NCI-H2171 (cell line): ENCODE results near the gene PHF23.
A peak's percentile ranks its signal among the peaks of the same experiment; 100 is the strongest.
"Not testable (repeated sequence)": the region's sequence is repeated elsewhere in the genome, so short reads cannot be mapped to it uniquely, and the experiment has no call there.

Source experiments
- DNase-seq: peaks from one replicate; lab custom pipeline; 2025; lab: John Stamatoyannopoulos, UW

PHF23 gene

DNA sequence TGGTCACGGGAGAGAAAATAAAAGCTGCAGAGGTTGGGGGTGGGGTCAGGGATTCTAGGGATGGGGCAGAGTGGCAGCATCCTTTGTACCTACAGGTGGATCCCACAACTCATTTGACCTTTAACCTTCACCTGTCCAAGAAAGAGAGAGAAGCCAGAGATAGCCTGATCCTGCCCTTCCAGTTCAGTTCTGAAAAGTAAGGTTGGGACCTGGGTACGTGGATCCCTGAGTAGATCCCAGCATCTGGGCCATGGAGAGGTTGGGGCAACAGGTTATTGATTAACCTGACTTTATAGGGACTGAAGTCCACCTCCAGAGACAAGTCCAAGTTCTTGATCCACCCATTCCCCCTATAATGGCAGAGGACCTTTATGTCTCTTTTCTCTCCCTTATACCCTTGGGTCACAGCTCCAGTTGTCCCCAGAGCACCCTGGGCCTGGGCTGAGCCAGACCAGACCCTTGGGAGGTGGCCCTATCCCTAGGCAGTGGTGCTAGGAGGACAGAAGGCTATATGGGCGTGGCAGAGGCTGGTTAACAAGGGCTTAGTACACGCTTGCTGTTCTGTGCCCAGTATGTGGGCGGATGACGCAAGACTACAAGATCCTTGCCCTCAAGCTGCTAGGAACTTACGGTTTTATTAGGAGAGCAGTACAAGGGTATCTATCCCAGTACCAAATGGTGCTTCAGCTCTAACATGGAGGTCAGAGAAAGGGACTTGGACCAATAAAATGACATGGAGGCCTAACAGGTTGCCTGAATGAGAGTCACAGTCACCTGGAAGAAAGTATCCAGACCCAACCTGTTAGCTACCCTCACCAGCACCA, 19.7 kb upstream of the PHF23 start:
- no peak for DNase-seq

DNA sequence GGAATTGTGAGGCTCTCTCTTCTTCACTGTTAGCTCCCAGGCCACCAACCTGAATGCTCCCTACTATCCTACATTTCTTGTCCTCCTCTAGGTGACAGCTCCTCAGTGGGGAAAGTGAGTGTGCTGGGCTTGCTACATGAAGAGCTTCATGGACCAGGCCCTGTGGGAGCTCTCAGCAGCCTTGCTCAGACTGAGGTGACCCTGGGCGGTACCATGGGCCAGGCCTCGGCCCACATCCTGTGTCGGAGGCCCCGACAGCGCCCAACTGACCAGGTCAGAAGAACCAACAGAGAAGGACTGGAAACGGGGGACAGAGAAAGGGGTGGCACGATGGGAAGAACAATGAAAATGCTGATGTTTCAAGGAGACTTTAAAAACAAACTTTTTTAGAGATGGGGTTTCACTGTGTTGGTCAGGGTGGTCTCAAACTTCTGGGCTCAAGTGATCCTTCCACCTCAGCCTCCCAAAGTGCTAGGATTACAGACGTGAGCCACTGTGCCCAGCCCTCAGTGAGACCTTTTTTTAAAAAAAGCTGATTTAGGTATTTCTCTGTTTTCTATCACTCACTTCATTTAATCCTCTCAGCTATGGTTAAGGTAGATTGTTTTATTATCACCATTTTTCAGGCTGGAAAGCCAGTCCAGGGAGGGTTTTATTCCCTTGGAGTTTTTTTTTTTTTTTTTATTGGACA, 17.7 kb upstream of the PHF23 start:
- DNase-seq: no peak

DNA sequence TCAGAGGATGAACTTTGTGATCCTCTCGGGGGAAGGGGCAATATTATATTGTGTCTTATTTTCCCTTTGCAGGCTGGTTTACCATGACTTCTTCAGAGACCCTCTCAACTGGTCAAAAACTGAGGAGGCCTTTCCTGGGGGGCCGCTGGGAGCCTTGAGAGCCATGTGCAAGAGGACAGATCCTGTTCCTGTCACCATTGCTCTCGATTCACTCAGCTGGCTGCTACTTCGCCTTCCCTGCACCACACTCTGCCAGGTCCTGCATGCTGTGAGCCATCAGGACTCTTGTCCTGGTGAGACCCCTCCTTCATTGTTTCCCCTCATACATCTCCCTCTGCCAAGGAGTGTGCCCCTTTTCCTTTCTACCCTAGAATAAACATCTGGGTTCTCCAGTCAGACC, 15.3 kb upstream of the PHF23 start:
- DNase-seq: no peak

DNA sequence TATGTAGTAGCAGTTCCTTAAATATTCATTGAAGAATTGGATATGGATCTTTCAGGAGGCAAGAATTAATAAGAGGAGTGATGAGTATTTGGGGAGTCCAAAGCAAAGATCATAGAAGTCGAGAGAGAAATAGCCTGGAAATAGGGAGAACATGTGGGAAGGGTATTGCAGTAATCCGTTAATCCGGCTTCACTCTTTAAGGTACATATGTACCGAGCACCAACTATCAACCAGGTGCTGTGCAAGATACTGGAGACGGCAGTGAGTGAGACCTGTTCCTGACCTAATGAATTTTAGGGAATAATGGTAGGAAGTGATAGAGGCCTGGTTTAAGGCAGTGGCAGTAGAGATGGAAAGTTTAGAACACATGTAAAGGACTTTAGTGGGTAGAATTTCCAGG, 13.8 kb upstream of the PHF23 start:
- no peak for DNase-seq

DNA sequence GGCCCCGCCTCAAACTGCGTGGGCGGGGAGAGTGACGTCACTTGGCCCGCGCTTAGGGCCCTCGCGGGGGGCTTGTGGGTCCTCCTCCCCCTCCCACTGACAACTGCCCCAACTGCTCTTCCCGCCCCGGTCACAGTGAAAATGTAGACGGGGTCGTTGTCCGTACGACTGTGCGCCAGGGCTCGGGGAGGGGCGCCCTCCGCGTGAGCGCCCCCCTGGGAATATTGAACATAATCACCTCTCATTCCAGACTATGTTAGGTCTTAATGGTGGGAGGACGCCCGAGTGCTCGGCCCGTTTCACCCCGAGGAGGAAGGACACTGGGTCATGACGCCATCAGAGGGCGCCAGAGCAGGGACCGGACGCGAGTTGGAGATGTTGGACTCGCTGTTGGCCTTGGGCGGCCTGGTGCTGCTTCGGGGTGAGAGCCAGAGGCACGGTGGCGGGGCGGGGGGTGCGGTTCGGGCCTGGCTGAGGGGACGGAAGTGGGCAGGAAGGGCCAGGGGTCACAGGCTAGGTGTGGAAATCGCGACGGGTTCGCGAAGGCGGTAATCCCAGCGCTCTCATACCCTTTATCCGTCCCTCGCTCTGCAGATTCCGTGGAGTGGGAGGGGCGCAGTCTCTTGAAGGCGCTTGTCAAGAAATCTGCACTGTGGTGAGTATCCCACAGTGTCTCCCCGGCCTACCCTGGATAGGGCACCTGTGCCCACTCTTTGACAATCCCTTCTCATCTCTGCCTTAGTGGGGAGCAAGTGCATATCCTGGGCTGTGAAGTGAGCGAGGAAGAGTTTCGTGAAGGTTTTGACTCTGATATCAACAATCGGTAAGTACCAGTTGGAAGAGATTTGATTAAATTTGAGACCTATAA, 13.2 kb upstream of the PHF23 start, which contains the start of gene ELP5:
ELP5 (plus strand) TSS at position 40 of the 868 bp plus-strand sequence; CDS start at position 376, 336 bp downstream.
- DNase-seq: peak; percentile 87

DNA sequence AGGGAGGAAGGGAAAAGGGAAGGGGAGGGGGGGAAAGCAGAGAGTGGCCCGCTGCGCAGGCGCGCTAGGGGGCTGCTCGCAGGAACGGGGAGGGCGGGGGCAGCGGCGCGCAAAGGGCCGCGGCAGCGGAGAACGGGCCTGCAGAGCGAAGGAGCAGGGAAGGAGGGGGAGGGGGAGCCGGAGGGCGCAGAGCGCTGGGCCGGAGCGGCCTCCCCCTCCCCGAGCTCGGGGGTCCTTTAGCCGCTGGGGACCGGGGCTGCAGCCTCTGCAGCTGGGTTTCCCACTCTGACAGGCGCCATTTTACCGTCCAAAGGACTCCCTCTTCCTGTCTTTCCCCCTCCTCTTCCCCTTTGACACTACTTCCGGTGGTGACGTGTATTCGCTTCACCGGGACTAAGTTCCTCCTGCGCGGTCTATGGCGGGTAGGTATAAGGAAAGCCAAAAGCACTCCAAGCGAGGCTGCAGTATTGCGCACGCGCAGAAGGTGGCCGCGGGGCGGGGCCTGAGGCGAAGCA, 12.5 kb upstream of the PHF23 start, which contains the start of gene CTDNEP1:
CTDNEP1 (minus strand) TSS at position 74 of the 515 bp plus-strand sequence. CDS start 438 bp downstream, outside the sequence.
- peak; percentile 96 for DNase-seq

DNA sequence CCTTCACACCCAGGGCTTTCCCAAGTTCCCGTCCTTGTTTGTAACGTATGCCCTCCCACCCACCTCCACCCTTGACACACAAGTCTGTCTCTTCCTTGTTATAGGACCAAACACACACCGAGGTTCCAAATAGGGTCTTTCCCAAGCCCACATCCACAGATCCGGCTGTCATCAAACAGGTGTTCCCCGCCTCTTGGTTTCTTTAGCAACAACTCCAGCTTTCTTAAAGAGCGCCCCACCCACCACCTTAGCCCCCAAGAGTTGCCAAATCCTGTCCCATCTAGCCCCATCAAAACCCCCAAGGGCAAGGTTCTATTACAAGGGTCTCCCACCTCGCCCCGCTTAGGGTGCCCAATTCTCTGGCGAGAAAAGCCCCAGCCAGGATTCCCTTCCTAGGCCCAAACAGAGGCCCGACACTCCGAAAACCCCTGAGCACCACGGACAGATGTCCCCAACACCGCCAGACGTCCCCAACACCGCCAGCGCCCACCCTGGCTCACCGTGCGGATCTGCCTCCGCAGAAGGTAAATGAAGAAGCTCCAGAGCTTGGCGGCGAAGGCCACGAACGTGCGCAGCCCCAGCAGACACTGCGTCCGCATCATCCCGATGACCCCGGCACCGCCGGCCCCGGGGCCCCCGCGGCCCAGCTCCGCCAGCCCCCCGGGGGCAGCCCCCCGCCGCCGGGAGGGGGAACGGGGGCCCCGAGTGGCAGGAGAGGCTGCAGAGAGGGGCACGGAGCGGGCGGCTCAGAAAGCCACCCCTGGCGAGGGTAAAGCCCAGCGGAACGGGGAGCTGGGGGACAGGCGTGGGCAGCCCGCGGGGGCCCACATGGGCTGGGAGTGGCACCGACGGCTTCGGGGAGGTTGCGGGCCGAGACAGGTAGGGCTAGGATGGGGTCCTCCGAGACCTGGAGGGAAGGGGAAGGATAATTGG, 11.7 kb upstream of the PHF23 start:
- DNase-seq: no peak

DNA sequence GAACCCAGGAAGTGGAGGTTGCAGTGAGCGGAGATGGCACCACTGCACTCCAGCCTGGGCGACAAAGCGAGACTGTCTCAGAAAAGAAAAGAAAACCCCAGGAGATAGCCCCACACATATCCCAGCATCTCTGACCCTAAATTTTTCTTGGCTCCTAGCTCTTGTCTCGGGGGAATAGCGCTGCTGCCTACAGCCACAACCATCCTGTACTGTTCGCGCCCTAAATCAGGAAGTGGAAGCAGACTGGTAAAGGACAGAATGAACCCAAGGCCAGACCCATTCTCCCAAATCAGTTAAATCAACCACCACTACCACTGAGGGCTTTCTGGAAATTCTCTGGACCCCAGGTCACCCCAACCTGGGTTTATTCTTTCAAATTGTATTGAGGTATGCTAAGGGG, 10.6 kb upstream of the PHF23 start:
- DNase-seq: no peak

DNA sequence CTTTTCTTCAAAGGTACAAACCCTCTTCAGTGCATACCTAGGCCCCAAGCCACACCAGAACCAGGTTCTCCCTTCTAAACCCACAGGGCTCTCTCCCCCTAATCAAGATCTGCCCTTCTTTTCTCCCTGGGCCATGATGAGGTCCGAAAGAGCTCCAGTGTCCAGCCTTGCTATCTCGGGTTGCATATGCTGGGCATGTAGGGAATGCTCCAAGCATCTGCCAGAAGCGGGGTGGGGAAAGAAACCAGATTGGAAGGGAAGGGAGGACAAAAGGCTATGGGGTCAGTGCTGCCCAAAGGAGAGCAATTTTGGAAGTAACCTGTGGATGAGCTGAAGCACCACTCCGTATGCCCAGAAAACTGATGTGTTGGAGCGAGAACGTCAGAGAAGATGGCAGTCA, 10.0 kb upstream of the PHF23 start:
- DNase-seq: no peak

DNA sequence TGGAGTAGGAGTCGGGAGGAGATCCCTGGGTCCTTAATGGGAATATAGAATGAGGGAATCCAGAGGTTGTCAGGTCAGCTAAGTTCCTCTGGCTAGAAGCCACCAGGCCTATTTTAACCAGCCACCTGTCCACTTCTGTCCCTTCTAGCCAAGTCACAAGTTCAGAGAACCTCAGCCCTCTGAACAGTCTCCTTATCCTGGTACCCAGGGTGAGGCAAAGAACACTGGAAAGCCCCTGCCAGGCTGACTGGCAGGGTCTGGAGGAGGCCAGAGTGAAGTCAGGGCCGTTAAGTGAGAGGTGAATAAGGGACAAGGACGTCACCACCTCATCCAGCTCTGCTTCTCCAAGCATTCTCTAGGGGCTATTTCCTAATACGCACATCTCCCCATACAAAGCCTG, 9.5 kb upstream of the PHF23 start:
- no peak for DNase-seq

DNA sequence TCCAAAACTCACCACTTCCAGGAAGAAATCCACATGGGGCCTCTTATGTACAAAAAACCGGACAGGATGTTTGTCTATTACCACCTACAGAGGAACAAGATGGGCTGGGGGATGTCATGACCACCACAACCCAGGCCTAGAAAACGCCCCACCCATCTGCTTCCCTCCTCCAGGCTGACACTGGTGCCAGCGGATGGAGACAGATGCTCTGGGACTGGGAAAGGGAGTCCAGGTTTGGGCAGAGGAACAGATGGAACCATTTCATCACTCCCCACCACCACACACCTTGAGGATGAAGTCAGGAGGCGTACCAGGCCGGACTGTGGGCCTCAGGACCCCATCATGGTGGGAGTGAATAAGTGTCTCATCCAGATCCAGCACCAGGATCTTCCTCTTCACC, 7.5 kb upstream of the PHF23 start:
- no peak for DNase-seq

DNA sequence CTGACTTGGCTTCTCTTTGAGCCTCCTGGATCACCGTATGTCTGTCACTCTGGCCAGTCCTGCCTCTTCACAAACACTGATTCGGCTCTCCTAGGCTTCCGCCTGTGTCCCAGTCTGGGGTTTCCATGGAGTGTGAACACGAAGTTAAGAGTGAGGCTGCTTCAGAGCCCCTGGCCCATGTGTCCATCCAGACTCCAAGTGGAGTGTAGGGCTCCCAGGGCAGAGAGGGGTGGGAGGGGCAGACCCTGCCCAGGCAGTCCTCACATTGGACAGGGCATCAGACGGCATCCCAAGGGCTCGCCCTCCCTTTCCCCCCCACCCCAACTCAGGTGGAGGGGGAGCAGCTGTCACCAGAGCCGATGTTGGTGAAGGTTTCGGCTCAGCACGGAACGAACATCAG, 4.6 kb upstream of the PHF23 start:
- DNase-seq: not testable (repeated sequence)

DNA sequence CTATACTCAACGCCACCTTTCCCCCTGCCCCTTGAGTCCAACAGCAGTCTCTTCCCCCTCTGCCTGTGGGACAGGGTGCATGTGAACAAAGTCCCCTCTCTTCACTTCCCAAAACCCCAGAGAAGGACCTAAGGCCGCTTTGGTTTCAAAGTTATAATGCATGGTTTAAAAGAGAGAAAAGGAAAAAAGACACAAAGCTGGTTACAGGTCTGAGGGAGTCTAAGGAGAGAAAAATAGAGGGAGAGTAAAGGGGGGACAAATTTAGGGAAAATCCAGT, 4.1 kb upstream of the PHF23 start:
- no peak for DNase-seq

DNA sequence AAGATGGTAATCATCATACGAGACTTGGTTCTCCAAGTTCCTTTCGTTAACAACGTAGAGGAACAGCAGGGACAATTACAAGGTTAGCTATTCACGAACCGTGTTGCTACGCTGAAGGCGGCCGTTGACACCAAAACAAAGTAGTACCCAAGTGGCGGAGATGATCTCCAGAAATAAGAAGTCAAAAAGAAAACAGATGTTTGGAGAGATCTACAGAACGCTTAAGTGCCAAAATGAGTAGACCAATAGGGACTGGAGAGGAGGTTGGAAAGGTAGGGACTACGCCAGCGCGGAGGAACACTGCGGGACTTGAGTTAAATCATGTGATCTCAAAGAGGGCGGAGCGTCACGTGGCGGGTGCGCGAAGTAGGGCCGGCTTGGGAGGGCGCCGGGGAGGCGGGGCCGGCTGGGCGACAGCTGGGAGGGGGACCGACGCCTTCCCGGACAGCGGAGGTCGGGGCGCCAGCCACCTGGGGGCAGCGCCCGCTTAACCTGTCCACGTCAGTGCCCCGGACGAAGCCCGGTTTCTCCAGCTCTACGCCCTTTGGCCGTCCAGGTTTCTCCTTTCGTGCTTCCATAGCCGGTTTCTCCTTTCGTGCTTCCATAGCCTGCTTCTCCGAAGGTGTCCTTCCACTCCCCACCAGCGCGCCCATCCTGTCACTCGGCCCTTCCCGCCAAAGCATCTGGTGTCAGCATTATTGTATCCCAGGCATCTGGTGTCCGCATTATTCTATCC, 3.6 kb upstream of the PHF23 start:
- peak; percentile 96 for DNase-seq

DNA sequence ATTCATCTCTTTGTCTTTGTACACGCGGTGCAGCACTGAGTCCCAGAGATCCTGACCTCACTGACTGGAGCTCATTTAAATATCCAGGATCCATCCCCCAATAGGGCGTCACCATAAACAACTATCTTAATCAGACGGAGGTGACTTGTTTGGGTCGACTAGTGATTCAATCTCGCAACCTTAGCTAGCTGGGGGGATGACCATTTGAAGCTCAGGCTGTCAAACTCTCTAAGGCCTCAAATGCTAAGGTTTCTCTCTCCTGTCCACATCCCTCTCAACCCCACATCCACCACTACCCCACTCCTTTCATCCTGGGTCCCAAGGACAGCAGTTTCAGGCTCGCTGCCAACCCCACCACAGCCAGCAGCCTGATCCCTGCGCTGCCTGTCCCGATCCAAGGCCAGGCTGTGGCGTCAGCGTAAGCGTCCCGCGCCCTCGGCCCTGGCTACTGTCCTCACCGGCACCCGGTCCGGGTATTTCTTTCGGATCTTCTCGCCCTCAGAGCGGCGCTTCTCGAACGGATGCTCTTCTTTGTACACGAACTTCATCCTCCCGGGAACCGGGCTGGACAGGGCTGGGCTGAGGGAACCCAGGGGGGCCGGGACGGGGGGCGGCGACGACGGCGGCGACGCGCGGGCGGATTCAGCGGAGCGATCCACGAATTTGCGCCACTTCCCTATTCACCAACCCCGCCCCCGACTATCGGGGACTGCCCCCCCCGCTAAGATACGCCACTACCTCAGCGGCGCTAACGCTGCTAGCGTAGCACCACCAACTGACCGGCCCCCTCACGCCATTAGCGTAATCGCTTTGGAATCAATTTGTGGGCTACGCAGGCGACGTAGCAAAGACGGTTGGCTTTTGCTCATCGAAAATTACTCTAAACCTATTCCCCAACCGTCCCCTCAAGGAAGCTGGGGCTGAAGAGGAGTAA, 2.8 kb upstream of the PHF23 start, which contains the start of gene GABARAP:
GABARAP (minus strand) TSS at position 667 of the 934 bp plus-strand sequence; CDS start at position 548, 119 bp downstream.
- DNase-seq: peak; percentile 86

DNA sequence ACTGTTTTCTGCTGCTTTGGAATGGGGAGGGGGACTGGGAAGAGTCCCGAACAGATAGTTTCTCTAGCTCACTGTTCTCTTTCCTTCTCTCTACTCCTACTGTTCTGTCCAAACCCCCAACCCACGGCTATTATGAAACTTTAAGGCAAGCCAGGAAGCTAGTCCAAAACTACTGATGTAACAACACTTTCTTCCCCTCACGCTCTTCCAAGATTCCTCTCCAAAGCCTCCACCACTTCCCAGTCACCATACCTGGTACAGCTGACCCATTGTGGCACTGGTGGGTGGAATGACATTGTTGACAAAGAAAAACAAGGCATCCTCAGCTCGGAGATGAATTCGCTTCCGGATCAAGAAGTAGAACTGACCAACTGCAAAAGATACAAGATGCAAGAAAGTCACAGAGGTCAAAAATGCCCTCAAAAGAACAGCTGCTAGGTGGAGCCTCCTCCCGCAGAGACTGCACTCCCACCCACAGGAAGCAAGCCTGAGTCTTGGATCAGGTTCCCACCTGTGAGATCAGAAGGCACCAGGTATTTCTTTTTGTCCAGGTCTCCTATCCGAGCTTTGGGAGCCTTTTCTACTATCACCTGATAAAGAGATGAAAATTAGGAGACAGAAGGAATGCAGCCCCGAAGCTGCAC, 2.0 kb upstream of the PHF23 start:
- no peak for DNase-seq

DNA sequence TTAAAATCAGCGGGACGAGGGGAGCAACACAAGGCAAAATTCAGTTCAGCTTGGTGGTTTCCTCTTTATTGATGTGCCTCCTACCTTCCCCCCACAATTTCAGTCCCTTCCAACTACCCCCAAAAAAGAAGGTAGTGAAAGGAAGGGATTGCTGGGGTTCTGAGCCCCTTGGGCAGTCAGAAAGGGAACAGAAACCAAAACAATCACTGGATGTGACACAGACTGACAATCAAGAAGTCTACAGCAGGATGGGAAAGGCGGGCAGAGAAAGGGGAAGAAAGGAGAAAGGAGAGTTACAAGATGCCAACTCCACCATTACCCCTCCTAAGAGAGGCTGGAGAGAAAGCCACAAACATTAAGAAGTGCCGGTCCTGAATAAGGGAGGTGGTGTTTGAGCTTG, 1.1 kb upstream of the PHF23 start:
- no peak for DNase-seq

DNA sequence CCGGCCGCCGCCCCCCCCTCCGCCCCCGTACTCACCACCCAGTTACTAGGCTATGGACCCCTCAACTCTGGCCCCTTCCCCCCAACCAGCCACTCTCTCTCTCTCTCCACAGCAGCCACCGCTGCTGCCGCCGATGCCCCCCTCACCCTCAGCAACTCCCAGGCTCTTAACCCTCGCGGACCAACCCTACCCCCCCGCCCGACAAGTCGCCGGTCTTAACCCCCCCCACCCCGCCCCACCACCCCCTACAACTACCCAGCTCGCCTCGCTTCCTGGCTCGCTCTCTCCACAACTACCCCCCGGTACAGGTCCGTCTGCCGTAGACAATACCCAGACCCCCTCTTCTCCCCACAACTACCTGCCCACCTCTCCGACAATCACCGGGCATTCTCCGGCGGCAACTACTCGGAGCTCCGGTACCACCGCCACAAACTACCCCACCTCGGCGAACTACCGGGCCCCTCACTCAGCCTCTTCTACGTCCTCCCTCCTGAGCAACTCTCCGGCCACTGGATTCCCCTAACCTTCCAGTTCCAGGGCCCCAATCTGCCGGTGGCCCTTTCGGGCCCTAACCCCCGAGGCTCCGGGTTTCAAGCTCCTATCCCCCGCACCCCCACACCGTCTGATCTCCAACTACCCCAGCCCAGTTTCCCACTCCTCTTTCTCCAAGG, 702 bp downstream of the PHF23 start:
- no peak for DNase-seq
